GM12865 (cell line): ENCODE data around the gene PTPRN2.

Experiments
- DNase-seq: peaks from one replicate; pipeline ENCODE4 v3.0.0; 2010; ENCODE audit warnings: low read depth
- H3K4me3 ChIP-seq: 2 replicates; pipeline ENCODE4 v1.5.1; 2011; ENCODE audit warnings: mild to moderate bottlenecking, low read depth, low read length, control low read depth
- CTCF ChIP-seq: IDR thresholded peaks from 2 replicates; pipeline ENCODE4 v1.5.1; 2011; ENCODE audit warnings: low read length, control low read depth, low read depth, inconsistent platforms; ENCODE audit not compliant: insufficient read depth; ENCODE audit errors: missing control alignments

PTPRN2 gene

GRCh38 chr7:157555944-157556641, 1031.5 kb downstream of the PTPRN2 start:
- H3K4me3 ChIP-seq: no peak overlapping the region
- TF ChIP-seq CTCF: no peak
- no peak for DNase-seq

GRCh38 chr7:157555313-157555712, 1032.3 kb downstream of the PTPRN2 start:
- TF ChIP-seq CTCF: no peak

GRCh38 chr7:157554393-157555238, 1033.0 kb downstream of the PTPRN2 start:
- no peak overlapping the region for H3K4me3 ChIP-seq
- TF ChIP-seq CTCF: no peak
- no peak for DNase-seq

More at GRCh38 chr7:157555313-157555712, 1032.3 kb downstream of the PTPRN2 start:
- no peak overlapping the region for H3K4me3 ChIP-seq
- DNase-seq: no peak

- H3K4me3 ChIP-seq: no peak overlapping the region
- TF ChIP-seq CTCF: no peak
- no peak for DNase-seq
These were observed 1034.4 kb downstream of the PTPRN2 start for GRCh38 chr7:157553256-157553655.

- no peak overlapping the region for H3K4me3 ChIP-seq
- TF ChIP-seq CTCF: no peak
- DNase-seq: no peak
These were observed 1035.2 kb downstream of the PTPRN2 start for GRCh38 chr7:157552295-157552993.

- H3K4me3 ChIP-seq: no peak overlapping the region
- DNase-seq: no peak
- no peak for TF ChIP-seq CTCF
These were observed 1036.1 kb downstream of the PTPRN2 start for GRCh38 chr7:157551325-157552070.
